Subcutaneous abdominal adipose tissue (tissue), 5 donors: Measurements from ENCODE around the gene NAP1L1.
A peak's percentile ranks its signal among the peaks of the same experiment; 100 is the strongest.

ENCODE experiments used
- H3K27ac ChIP-seq: one replicate; pipeline ENCODE4 v1.7.0; 2013; ENCODE audit warnings: low read depth, mild to moderate bottlenecking, inconsistent platforms, low read length, moderate library complexity
- H3K27me3 ChIP-seq, 5 donors: one replicate each; pipeline ENCODE4 v1.7.0; 2013; ENCODE audit warnings: low read length in 5 of 5, inconsistent platforms in 1 of 5; ENCODE audit not compliant: control insufficient read depth in 5 of 5, insufficient read depth in 4 of 5
- H3K36me3 ChIP-seq, 5 donors: one replicate each; pipeline ENCODE4 v1.7.0; 2013; ENCODE audit warnings: low read length in 5 of 5; ENCODE audit not compliant: control insufficient read depth in 5 of 5, insufficient read depth in 5 of 5
- H3K4me1 ChIP-seq, 5 donors: one replicate each; pipeline ENCODE4 v1.7.0; 2013; ENCODE audit warnings: low read length in 5 of 5, mild to moderate bottlenecking in 3 of 5, moderate library complexity in 1 of 5; ENCODE audit not compliant: control insufficient read depth in 5 of 5, insufficient read depth in 5 of 5
- H3K4me3 ChIP-seq, 5 donors: one replicate each; pipeline ENCODE4 v1.7.0; 2013; ENCODE audit warnings: low read length in 5 of 5, low read depth in 1 of 5
- H3K9ac ChIP-seq, 5 donors: one replicate each; pipeline ENCODE4 v1.7.0; 2013; ENCODE audit warnings: low read length in 5 of 5, mild to moderate bottlenecking in 4 of 5, moderate library complexity in 3 of 5
- H3K9me3 ChIP-seq, 5 donors: one replicate each; pipeline ENCODE4 v1.7.0; 2013; ENCODE audit warnings: low read length in 5 of 5; ENCODE audit not compliant: control insufficient read depth in 5 of 5
- donor health status: healthy.
- donor health status: healthy.
- donor health status: healthy.
- donor health status: healthy.
- donor health status: healthy.

NAP1L1 gene

GRCh38 chr12:76083246-76083903, 1.1 kb downstream of the NAP1L1 start:
- peaks cover 0 to 25% (median 19%) of the 10 kb centered on the region in 5 donors for H3K4me1 ChIP-seq

GRCh38 chr12:76081909-76082308, 2.6 kb downstream of the NAP1L1 start:
- Histone ChIP-seq H3K9ac (peak overlapping the region in 1 of 5 donors; percentile 32), H3K36me3 (peaks cover 0 to 3% (median 0%) of the 10 kb centered on the region in 5 donors), H3K27ac (no peak overlapping the region), H3K27me3 (no peaks in the 10 kb centered on the region), H3K4me3 (no peak overlapping the region), H3K9me3 (peaks cover 0 to 11% (median 4%) of the 10 kb centered on the region in 5 donors), H3K4me1 (peaks cover 0 to 25% (median 19%) of the 10 kb centered on the region in 5 donors)

More at GRCh38 chr12:76083246-76083903, 1.1 kb downstream of the NAP1L1 start:
- H3K4me3 ChIP-seq: peak overlapping the region; percentile 72 to 92 (median 78)
- peak overlapping the region; percentile 98 for H3K27ac ChIP-seq
- no peaks in the 10 kb centered on the region for H3K27me3 ChIP-seq
- peak overlapping the region; percentile 71 to 96 (median 80) for H3K9ac ChIP-seq
- peaks cover 0 to 3% (median 0%) of the 10 kb centered on the region in 5 donors for H3K36me3 ChIP-seq
- peaks cover 0 to 9% (median 2%) of the 10 kb centered on the region in 5 donors for H3K9me3 ChIP-seq

GRCh38 chr12:76080729-76081415, 3.6 kb downstream of the NAP1L1 start:
- Histone ChIP-seq H3K9me3 (peaks cover 0 to 11% (median 4%) of the 10 kb centered on the region in 5 donors), H3K27ac (no peak overlapping the region), H3K4me3 (no peak overlapping the region), H3K36me3 (peaks cover 0 to 3% (median 0%) of the 10 kb centered on the region in 5 donors), H3K4me1 (peaks cover 0 to 25% (median 19%) of the 10 kb centered on the region in 5 donors), H3K9ac (no peak overlapping the region), H3K27me3 (no peaks in the 10 kb centered on the region)

- peaks cover 0 to 3% (median 0%) of the 10 kb centered on the region in 5 donors for H3K36me3 ChIP-seq
- H3K27ac ChIP-seq: no peak overlapping the region
- no peak overlapping the region for H3K4me3 ChIP-seq
- H3K9me3 ChIP-seq: peaks cover 0 to 11% (median 4%) of the 10 kb centered on the region in 5 donors
- H3K27me3 ChIP-seq: no peaks in the 10 kb centered on the region
- H3K4me1 ChIP-seq: peaks cover 0 to 24% (median 15%) of the 10 kb centered on the region in 5 donors
- H3K9ac ChIP-seq: no peak overlapping the region
Observed at GRCh38 chr12:76080017-76080728, 4.3 kb downstream of the NAP1L1 start.

- H3K9ac ChIP-seq: no peak overlapping the region
- H3K36me3 ChIP-seq: peaks cover 0 to 3% (median 0%) of the 10 kb centered on the region in 5 donors
- H3K27me3 ChIP-seq: no peaks in the 10 kb centered on the region
- H3K4me1 ChIP-seq: peaks cover 0 to 20% (median 12%) of the 10 kb centered on the region in 5 donors
- H3K4me3 ChIP-seq: no peak overlapping the region
- H3K27ac ChIP-seq: no peak overlapping the region
- H3K9me3 ChIP-seq: peaks cover 0 to 11% (median 4%) of the 10 kb centered on the region in 5 donors
Observed at GRCh38 chr12:76078748-76079147, 5.7 kb downstream of the NAP1L1 start.

GRCh38 chr12:76075448-76075847, 9.0 kb downstream of the NAP1L1 start:
- Histone ChIP-seq H3K9me3 (peaks cover 0 to 11% (median 4%) of the 10 kb centered on the region in 5 donors), H3K4me1 (no peaks in the 10 kb centered on the region), H3K27me3 (no peaks in the 10 kb centered on the region), H3K36me3 (peaks cover under 1 to 15% (median 10%) of the 10 kb centered on the region in 5 donors), H3K27ac (no peak overlapping the region), H3K9ac (no peak overlapping the region), H3K4me3 (no peak overlapping the region)

GRCh38 chr12:76074701-76075336, 9.7 kb downstream of the NAP1L1 start:
- Histone ChIP-seq H3K4me1 (no peaks in the 10 kb centered on the region), H3K36me3 (peaks cover 3 to 15% (median 9%) of the 10 kb centered on the region in 5 donors), H3K27me3 (no peaks in the 10 kb centered on the region), H3K9ac (no peak overlapping the region), H3K9me3 (peaks cover 0 to 11% (median 4%) of the 10 kb centered on the region in 5 donors), H3K4me3 (no peak overlapping the region), H3K27ac (no peak overlapping the region)

- H3K27ac ChIP-seq: no peak overlapping the region
- no peak overlapping the region for H3K9ac ChIP-seq
- H3K27me3 ChIP-seq: no peaks in the 10 kb centered on the region
- H3K9me3 ChIP-seq: peaks cover 0 to 4% (median 3%) of the 10 kb centered on the region in 5 donors
- H3K36me3 ChIP-seq: peaks cover 3 to 17% (median 9%) of the 10 kb centered on the region in 5 donors
- H3K4me1 ChIP-seq: no peaks in the 10 kb centered on the region
- H3K4me3 ChIP-seq: no peak overlapping the region
Observed at GRCh38 chr12:76073561-76073960, 10.9 kb downstream of the NAP1L1 start.

- H3K4me3 ChIP-seq: no peak overlapping the region
- H3K27me3 ChIP-seq: no peaks in the 10 kb centered on the region
- no peaks in the 10 kb centered on the region for H3K4me1 ChIP-seq
- H3K9ac ChIP-seq: no peak overlapping the region
- no peaks in the 10 kb centered on the region for H3K9me3 ChIP-seq
- H3K27ac ChIP-seq: no peak overlapping the region
- peaks cover 3 to 21% (median 9%) of the 10 kb centered on the region in 5 donors for H3K36me3 ChIP-seq
Observed at GRCh38 chr12:76072568-76072967, 11.9 kb downstream of the NAP1L1 start.
